Stimulated activated CD8-positive, alpha-beta memory T cell treated with anti-CD3 and anti-CD28 coated beads, Interleukin-12 subunit alpha, Interleukin-12 subunit beta, amount 100 ng/mL, for 24 hours (primary cell): ENCODE data around the gene OTUD1.
A peak's percentile ranks its signal among the peaks of the same experiment; 100 is the strongest.
"Not testable (repeated sequence)": the region's sequence is repeated elsewhere in the genome, so short reads cannot be mapped to it uniquely, and the experiment has no call there.

Experiments used
- DNase-seq: peaks from one replicate; pipeline ENCODE4 v3.0.0-alpha.2; 2020; ENCODE audit errors: extremely low read depth

OTUD1 gene, protein sequence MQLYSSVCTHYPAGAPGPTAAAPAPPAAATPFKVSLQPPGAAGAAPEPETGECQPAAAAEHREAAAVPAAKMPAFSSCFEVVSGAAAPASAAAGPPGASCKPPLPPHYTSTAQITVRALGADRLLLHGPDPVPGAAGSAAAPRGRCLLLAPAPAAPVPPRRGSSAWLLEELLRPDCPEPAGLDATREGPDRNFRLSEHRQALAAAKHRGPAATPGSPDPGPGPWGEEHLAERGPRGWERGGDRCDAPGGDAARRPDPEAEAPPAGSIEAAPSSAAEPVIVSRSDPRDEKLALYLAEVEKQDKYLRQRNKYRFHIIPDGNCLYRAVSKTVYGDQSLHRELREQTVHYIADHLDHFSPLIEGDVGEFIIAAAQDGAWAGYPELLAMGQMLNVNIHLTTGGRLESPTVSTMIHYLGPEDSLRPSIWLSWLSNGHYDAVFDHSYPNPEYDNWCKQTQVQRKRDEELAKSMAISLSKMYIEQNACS

DNA sequence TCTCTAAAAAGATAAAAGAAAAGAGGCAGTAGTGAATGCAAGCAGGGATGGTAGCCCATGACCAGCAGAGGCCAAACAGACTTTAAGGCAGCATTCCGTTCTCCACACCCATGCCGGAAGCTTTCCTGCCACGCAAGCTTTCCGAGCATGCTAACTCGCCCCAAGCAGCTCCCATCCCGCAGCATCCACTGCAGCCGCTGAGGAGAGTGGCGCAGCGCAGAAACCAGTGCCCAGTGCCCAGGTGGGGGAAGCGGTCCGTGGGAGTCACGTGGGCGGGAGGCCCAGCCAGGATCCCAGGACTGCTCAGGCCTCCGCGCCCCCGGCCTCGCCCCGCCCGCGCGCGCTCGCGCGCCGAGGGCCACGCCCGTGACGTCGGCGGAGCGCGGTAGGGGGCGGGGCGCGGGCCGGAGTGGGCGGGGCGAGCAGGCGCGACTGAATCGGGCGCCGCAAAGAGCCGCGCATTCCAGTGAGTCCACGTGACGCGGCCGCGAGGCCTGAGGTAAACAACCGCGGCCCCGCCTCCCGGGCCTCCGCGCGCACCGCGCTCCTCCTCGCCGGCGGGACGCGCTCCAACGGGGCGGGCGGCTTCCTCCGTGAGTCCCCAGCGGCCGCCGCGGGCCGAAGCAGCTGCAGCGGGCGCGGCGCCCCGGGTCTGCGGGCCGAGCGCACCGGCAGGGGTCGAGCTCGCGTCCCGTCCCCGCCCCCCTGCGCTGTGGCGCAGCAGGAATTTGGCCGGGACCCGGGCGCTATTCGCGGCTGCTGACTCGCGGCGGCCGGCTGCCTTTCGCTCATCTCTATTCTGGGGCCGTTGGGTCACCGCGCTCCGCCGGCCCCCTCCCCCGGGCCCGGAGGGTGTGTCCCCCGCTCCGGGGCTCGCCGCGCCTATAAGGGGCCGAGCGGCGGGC lies at the start of gene OTUD1:
TSS of gene OTUD1 (plus strand) at position 529 of the 905 bp plus-strand sequence. CDS start 383 bp downstream, outside the sequence.
- DNase-seq = peak; percentile 86

DNA sequence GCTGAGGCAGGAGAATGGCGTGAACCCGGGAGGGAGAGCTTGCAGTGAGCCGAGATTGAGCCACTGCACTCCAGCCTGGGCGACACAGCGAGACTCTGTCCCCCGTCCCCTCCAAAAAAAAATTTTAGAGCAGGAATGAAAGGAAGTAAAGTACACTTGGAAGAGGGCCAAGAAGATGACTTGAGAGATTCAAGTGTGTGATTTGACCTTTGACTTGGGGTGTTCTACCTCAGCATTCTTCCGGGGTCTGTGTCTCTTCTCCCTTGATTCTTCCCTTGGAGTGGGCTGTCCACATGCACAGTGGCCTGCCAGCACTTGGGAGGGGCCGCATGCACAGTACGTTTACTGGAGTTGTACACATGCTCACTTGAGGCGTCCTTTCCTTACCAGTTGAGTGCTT lies 48.5 kb upstream of the OTUD1 start:
- DNase-seq = not testable (repeated sequence)

DNA sequence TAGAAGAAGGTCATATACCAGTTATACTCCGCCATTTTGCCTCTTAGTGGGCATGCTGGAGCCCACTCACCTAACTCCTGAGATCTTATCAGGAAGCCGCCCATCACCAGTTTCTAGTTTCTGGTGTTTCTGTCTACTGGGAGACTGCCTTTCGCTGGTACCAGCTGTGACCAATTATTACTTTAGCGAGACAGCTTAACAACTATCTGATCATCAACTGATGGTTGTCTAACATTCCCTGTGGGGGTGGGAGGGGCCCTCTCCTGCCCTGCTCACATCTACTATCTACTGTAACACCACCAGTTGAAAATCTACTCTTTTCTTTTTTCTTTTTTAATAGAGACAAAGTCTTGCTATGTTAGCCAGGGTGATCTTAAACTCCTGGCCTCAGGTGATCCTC lies 48.1 kb upstream of the OTUD1 start:
- DNase-seq = no peak

DNA sequence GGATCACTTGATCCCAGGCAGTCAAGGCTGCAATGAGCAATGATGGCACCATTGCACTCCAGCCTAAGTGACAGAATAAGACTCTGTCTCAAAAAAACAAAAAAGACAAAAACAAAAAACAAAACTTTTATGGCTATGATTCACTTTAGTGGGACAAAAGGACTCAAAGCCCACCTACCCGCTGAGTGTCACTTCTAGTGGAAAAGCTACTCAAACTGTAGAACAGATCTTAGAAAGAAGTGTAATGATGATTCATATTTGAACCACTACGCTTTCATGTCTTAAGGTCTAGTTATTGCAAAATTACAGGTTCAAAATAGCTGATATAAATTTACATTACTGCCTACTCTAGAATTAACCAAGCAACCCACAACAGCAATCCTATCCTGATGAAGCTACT lies 47.1 kb upstream of the OTUD1 start:
- no peak for DNase-seq

DNA sequence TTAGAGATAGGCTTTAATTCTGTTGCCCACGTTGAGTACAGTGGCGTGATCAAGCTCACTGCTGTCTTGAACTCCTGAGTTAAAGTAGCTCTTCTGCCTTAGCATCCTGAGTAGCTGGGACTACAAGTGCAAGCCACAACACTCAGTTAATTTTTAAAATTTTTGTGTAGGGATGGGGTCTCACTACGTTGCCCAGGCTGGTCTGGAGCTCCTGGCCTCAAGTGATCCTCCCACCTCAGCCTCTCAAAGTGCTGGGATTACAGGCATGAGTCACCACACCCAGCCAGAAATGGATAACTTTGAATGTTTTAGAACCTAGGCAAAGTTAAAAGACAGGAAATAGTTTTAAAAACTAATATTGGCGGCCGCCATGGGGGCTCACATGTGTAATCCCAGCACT lies 43.9 kb upstream of the OTUD1 start:
- DNase-seq = no peak

DNA sequence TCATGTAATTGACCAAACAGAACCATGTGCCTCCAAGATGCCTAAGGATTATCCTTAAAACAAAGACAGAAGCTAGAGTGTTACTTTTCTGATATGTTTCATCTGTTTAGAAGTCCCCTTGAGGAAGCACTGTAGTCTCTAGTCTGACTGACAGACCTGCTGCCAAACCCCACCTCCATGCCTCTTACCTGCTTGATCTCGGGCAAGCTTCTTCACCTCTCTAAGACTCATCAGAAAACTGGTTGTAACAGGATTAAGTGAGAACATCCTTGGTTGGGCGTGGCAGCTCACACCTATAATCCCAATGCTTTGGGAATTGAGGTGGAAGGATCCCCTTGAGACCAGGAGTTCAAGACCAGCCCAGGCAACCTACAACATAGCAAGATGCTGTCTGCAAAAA lies 42.2 kb upstream of the OTUD1 start:
- no peak for DNase-seq

DNA sequence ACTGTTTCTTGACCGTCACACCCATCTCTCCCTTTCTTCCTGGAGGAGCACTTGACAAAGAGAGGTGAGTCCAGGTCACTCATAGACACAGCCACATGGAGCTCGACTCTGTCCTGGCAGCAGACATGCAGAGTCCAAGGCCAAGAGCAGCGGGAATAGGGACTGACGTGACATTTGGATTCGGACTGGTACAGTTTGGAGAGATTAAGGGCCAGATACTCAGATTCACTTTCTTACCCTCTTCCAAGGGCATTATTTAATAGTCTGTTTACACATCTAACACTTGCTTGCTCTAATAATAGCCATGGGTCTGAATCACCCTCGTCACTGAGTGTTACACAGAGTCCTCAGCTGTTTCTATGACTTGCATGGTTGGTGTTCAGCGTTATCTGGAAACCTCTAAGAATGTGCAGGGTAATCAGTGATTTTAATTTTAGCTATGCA lies 39.2 kb upstream of the OTUD1 start:
- DNase-seq = no peak

DNA sequence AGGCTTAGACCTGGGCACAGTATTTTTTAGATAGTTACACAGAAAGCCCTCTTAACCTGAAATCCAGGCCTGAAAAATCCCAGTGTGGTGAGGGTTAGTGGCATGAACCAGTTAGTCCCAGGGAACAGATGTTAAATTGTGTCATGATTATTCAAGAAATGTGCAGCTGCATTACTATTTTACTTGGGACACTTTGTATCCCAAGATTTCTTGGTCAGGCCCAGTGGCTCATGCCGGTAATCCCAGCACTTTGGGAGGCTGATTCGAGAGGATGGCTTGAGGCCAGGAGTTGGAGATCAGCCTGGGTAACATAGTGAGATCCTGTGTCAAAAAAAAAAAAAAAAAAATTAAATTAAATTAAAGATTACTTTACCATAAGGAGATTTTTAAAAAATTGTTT lies 36.0 kb upstream of the OTUD1 start:
- DNase-seq = no peak

DNA sequence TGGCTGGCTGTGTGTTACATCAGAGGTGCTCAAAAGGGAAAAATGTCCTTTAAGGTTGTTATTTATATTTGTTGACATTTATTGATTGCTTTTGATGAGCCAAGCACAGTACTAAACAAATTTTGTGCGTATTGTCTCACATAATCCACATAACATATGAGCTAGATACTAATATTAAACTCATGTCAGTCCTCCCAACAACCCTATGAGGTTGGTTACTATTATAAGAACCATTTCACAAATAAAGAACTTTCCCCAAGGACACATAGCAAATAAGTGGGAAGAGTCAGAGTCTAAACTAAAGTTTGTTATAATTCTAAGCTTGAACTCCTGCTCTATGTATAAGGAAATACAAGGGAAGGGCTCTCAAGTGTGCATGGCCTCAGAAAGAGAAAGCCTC lies 35.6 kb upstream of the OTUD1 start:
- no peak for DNase-seq

DNA sequence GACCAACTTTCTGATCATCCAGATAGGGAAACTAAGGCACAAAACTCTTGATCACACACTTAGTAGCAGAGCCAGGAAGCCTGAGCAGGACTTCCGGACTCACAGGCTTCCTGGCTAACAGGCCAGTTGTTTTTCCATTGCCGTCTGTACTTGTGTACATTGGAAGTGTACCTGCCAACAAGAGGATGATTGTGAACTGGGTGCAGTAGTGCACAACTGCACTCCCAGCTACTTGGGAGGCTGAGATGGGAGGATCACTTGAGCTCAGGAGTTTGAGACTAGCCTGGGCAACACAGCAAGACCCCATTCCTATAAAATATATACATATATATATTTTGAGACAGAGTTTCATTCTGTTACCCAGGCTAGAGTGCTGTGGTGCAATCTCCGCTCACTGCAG lies 35.2 kb upstream of the OTUD1 start:
- DNase-seq = no peak

DNA sequence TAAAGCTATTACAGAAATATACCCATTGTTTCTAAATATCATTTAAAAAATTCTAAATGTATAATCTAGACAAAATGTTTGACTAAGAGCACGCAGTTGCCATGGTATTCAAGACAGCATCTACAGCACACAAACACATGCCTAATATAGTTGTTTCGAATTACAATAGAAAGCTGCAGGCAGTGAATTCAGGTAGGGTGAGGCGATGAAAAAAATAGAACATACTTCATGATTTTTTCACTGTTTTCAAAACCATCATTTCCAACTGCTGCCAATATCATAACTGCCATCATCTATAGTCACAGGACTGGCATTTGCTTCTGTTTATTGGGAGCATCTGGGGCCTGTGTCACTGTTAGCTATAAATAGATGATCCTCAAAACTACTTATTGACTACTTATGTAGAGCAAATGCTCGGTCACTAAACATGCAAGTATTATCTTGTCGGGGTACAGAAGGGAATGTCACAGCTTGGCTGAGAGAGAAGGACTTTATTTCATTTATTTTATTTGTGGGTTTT lies 34.4 kb upstream of the OTUD1 start:
- DNase-seq = no peak

DNA sequence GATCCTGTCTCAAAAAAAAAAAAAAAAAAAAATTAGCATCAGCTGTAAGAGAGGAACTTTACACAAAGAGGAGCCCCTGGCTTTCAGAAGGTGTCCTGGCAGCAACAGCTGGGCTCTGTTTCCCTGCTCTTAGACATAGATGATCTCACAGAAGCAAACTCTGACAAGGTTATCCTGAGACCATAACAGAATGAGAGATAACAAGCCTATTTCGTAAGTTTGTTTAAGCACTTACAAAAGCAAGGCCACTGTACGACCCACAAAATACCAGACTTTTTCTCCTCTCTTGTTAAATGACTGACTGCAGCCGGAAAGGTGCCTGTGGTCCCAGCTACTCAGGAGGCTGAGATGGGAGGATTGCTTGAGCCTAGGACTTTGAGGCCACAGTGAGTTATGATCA lies 33.3 kb upstream of the OTUD1 start:
- DNase-seq = no peak

DNA sequence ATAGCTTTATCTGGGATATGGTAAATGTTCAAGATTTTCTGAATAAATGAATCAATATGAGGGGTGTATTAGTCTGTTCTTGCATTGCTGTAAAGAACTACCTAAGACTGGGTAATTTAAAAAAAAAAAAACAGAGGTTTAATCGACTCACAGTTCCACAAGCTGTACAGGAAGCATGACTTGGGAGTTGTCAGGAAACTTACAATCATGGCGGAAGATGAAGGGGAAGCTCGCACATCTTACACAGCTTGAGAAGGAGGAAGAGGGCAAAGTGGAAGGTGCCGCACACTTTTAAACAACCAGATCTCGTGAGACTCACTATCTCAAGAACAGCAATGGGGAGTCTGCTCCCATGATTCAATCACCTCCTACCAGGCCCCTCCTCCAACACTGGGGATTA lies 32.5 kb upstream of the OTUD1 start:
- DNase-seq = no peak

DNA sequence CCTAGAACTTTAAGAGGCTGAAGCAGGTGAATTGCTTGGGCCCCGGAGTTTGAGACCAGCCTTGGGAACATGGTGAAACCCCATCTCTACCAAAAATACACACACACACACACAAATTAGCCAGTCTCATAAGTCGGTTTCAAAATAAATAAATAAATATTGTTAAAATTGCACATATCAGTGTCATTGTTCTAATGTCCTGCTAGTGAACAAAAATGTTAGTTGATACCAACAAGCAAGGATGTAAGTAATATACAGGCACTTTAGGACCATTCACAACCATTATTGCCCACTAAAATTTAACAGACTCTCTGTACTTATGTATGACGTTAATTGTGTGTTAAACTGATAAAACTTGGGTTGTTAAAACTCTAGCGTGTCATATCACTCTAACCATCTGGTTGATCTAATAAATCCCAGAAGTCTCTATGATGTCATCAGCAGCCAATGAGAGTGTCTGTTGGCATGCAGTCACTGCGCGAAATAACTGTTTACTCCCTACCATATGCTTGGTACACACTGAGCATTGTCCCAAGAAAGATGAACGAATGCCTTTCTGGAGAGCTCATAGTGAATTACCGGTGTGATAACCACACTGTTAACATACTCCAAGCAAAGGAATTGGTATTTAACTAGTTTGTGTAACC lies 30.4 kb upstream of the OTUD1 start:
- no peak for DNase-seq

DNA sequence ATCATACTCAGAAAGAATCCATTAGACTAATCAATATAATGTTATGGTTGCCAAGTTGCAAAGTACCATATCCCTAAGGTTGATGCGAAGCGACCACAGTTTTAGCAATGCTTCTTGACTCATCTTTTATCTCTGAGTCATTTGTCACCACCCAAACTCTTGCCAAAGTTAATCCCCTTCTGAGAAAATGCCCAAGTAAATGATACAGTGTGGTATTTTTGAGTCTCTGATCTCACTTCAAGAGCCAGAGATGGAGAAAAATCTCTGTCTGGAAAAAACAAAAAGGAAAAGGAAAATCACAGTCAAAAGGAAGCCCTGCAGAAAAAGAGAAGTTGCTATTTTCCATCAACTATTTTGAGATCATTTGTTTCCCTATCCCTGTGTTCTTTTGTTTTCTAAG lies 26.7 kb upstream of the OTUD1 start:
- DNase-seq = no peak

DNA sequence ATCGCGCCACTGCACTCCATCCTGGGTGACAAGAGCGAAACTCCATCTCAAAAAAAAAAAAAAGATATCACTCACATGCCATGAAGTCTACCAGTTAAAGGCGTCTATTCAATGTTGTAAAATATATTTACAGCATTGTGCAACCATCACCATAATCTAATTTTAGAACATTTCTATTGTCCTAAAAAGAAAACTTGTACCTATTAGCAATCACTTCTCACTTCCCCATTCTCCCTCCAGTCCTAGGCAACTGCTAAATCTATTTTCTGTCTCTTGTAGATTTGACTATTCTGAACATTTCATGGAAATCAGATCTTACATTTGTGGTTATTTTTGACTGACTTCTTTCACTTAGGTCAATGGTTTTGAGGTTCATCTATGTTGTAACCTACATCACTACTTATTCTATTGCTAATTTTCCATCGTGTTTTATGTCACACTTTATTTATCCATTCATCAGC lies 25.2 kb upstream of the OTUD1 start:
- DNase-seq = no peak

DNA sequence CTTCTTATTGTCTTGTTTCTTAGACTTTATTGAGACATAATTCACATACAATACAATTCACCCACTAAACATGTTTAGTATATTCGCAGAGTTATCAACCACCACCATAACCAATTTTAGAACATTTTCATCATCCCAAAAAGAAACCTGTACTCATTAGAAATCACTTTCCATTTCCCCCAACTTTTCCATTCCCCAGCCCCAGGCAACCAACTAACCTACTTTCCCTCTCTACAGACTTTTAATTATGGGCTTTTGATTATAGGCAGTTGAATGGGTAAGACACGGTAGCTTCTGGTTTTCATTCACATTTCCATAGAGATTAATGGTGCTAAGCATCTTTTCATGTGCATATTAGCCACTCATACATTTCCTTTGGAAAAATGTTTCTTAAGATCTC lies 24.2 kb upstream of the OTUD1 start:
- DNase-seq = no peak

DNA sequence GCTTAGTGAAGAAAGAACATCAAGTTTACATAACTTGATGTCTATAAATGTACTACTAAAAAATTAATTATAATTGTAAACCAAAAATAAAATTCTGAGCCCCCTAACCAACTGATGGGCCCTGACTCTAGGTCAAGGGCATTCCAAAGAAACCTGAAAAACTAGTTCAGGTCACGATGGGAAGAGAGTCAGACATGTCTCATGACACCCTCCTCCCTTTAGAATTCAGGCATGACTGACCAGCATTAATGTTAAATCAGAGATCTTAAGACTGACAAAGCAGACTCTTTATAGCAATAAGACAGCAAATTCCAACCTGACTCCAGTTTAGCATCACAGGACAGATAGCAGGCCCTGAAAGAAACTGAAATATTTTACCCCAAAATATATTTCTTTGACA lies 21.6 kb upstream of the OTUD1 start:
- no peak for DNase-seq

DNA sequence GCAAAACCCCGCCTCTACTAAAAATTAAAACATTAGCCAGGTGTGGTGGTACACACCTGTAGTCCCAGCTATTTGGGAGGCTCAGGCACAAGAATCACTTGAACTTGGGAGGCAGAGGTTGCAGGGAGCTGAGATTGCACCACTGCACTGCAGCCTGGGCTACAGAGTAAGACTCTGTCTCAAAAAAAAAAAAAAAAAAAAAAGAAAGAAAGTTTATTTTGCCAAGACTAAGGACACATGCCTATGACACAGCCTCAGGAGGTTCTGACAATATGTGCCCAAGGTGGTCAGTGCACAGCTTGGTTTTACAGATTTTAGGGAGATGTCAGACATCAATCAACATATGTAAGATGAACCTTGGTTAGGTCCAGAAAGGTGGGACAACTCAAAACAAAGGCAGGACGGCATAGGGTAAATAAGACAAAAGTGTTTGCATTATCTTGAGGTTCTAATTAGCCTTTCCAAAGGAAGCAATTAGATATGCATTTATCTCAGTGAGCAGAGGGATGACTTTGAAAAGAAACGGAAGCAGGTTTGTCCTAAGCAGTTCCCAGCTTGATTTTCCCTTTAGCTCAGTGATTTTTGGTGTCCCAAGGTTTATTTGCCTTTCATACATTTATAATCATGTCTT lies 20.7 kb upstream of the OTUD1 start:
- no peak for DNase-seq

DNA sequence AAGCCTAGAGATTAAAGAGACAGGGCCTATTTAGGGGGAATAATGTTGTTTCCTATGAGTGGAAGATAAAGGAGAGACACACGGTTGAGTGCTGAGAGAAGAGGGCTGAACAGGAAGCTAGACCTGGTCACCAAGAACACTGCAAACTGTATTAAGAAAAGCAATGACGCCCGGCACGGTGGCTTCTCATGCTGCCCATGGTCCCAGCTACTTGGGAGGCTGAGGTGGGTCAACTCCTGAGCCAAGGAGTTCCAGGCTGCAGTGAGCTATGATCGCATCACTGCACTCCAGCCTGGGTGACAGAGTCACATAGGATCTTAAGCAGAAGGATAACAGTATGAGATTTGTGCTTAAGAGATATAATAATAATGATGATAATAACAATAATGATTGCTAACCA lies 19.7 kb upstream of the OTUD1 start:
- no peak for DNase-seq

DNA sequence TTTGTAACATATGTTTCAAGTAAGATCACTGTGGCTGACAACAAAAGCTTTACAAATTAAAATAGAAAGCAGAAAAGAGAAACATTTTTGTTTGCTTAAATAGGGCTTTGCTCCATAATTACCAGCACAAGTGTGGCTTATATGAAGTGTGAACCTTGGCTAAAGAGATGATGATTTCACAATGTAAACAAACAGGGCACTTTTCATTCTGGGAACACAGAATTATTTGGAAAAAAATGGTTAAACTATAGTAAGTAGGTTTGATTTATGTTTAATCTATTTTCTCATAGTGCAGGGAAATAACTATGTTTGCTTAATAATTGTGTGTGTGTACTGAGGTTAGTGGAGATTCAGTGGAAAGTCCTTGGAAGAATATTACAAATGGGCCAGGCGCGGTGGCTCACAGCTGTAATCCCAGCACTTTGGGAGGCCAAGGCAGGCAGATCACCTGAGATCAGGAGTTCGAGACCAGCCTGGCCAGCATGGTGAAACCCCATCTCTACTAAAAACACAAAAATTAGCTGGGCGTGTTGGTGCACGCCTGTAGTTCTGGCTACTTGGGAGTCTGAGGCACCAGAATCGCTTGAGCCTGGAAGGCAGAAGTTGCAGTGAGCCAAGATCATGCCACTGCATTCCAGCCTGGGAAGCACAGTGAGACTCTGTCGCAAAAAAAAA lies 19.1 kb upstream of the OTUD1 start:
- no peak for DNase-seq
